GM12865 (cell line): ENCODE data around the gene ULBP2.

Experiments used
- DNase-seq: peaks from one replicate; pipeline ENCODE4 v3.0.0; 2010; ENCODE audit warnings: low read depth
- H3K4me3 ChIP-seq: 2 replicates; pipeline ENCODE4 v1.5.1; 2011; ENCODE audit warnings: mild to moderate bottlenecking, low read depth, low read length, control low read depth
- CTCF ChIP-seq: IDR thresholded peaks from 2 replicates; pipeline ENCODE4 v1.5.1; 2011; ENCODE audit warnings: low read length, control low read depth, low read depth, inconsistent platforms; ENCODE audit not compliant: insufficient read depth; ENCODE audit errors: missing control alignments

ULBP2 gene

GRCh38 chr6:149898966-149899365, 42.8 kb upstream of the ULBP2 start:
- no peak for DNase-seq
- no peak overlapping the region for H3K4me3 ChIP-seq
- TF ChIP-seq CTCF = no peak

GRCh38 chr6:149899486-149899885, 42.3 kb upstream of the ULBP2 start:
- TF ChIP-seq CTCF = no peak
- H3K4me3 ChIP-seq = no peak overlapping the region
- DNase-seq = no peak

GRCh38 chr6:149899926-149900619, 41.7 kb upstream of the ULBP2 start:
- H3K4me3 ChIP-seq = no peak overlapping the region
- DNase-seq = no peak
- no peak for TF ChIP-seq CTCF

- H3K4me3 ChIP-seq = no peak overlapping the region
- DNase-seq = no peak
- TF ChIP-seq CTCF = no peak
These were observed 41.0 kb upstream of the ULBP2 start for GRCh38 chr6:149900620-149901443.

- DNase-seq = no peak
- TF ChIP-seq CTCF = no peak
- H3K4me3 ChIP-seq = no peak overlapping the region
These were observed 40.2 kb upstream of the ULBP2 start for GRCh38 chr6:149901444-149902140.

- DNase-seq = no peak
- TF ChIP-seq CTCF = no peak
- no peak overlapping the region for H3K4me3 ChIP-seq
These were observed 37.7 kb upstream of the ULBP2 start for GRCh38 chr6:149903938-149904611.
